IgD-negative memory B cell (primary cell): ENCODE measurements around the gene STT3B. TPM values are rescaled to one million over a fixed set of nuclear protein-coding genes. Genes with fewer than 3 reads are reported as not detected.

Experiments used
- H3K27ac Mint-ChIP-seq, 3 donors: one replicate each; pipeline ENCODE4 v1.8.0; 2020 to 2022; ENCODE audit warnings: mild to moderate bottlenecking in 3 of 3, mixed read lengths in 3 of 3, moderate library complexity in 1 of 3
- H3K27me3 Mint-ChIP-seq: one replicate; pipeline ENCODE4 v1.8.0; 2021; ENCODE audit warnings: mixed read lengths
- H3K36me3 Mint-ChIP-seq: one replicate; pipeline ENCODE4 v1.8.0; 2020; ENCODE audit warnings: mild to moderate bottlenecking, mixed read lengths
- H3K4me1 Mint-ChIP-seq, 3 donors: one replicate each; pipeline ENCODE4 v1.8.0; 2020 to 2022; ENCODE audit warnings: mixed read lengths in 3 of 3, mild to moderate bottlenecking in 1 of 3
- H3K4me3 Mint-ChIP-seq, 4 donors: one replicate each; pipeline ENCODE4 v1.8.0; 2020 to 2022; ENCODE audit warnings: mild to moderate bottlenecking in 4 of 4, mixed read lengths in 4 of 4, moderate library complexity in 3 of 4
- H3K9me3 Mint-ChIP-seq, 3 donors: one replicate each; pipeline ENCODE4 v1.8.0; 2020 to 2021; ENCODE audit warnings: mixed read lengths in 3 of 3, mild to moderate bottlenecking in 1 of 3
- polyA plus RNA-seq: library from polyadenylated mRNA; unstranded; fragments of 300-500 nt; fragmentation: Illumina TruSeq; gene quantifications from one replicate; pipeline ENCODE4 v1.2.3, GENCODE V29; 2021

Gene STT3B
- polyA plus RNA-seq, 1 donor from 2014 or later = 52.8 TPM

- no peaks in the 10 kb centered on the region for H3K27me3 Mint-ChIP-seq
- H3K4me1 Mint-ChIP-seq = peaks cover 0 to 3% (median 0%) of the 10 kb centered on the region in 3 donors
- H3K9me3 Mint-ChIP-seq = no peaks in the 10 kb centered on the region
- H3K27ac Mint-ChIP-seq = no peak overlapping the region
- peaks cover 11% of the 10 kb centered on the region for H3K36me3 Mint-ChIP-seq
- H3K4me3 Mint-ChIP-seq = no peak overlapping the region
Observed at GRCh38 chr3:31676556-31676955, 143.8 kb downstream of the STT3B start.

DNA sequence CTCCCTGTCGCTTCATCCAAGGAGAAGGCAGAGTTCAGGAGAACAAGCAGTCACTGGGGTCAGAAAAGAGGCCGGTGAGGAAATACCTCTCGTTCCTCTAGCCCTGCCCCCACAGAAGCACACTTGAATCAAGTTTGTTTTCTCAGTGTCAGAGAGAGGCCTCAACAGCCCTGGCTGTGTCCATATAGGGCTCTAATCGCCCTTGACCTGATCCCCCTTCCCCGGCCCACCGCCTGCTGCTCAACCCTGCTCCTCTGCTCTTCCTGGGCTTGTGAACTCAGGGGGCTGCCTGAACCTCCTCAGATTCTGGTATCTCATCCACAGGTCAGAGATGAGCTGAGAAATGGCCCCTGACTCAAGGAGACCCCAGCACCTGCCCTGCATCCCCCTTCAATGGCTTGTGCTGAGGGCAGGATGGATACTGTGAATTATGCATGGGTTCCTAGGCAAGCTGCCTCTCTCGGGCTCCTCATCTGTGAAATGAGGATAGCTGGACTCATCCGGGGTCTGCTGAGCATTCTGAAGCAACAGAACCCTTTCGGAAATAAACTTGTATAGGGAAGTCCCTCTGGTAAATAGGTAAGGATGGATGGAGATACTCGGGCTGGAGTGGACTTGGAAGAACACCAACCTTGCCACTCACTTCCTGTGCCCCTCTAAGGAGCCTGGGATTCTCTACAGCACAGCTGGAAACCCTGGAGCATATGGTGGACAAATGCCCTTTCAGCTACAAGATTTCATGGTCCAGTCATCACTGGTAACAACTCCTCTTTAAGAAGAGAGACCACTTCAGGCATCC lies 147.5 kb downstream of the STT3B start:
- H3K9me3 Mint-ChIP-seq = no peaks in the 10 kb centered on the region
- H3K27ac Mint-ChIP-seq = peak overlapping the region in 2 of 3 donors; percentile 42 to 67
- no peaks in the 10 kb centered on the region for H3K27me3 Mint-ChIP-seq
- H3K4me1 Mint-ChIP-seq = peaks cover 0 to 7% (median 4%) of the 10 kb centered on the region in 3 donors
- peak overlapping the region in 1 of 4 donors; percentile 58 for H3K4me3 Mint-ChIP-seq
- H3K36me3 Mint-ChIP-seq = peaks cover 13% of the 10 kb centered on the region
